Aortic smooth muscle cell (primary cell): ENCODE results near the gene TMEM269. TPM values are rescaled to one million over a fixed set of nuclear protein-coding genes. Genes with fewer than 3 reads are reported as not detected.

Experiments
- total RNA-seq: library from RNA; depleted of rRNA; stranded (reverse); fragments of >200 nt; gene quantifications from 2 replicates; pipeline ENCODE4 v1.2.3, GENCODE V29; 2014

The TMEM269 gene
- 0.12 TPM in 1 of 2 replicates, not detected in the other for total RNA-seq

GRCh38 chr1:42784946-42785693, at the start of gene TMEM269:
Gene TMEM269 (plus strand): TSS chr1:42784991. CDS start chr1:42789894, 4,903 bp downstream.

GRCh38 chr1:42739753-42740700, 44.8 kb upstream of the TMEM269 start, which contains the start of gene CLDN19:
Gene CLDN19 (minus strand): TSS chr1:42740236. CDS start chr1:42740063, 173 bp downstream.

DNA sequence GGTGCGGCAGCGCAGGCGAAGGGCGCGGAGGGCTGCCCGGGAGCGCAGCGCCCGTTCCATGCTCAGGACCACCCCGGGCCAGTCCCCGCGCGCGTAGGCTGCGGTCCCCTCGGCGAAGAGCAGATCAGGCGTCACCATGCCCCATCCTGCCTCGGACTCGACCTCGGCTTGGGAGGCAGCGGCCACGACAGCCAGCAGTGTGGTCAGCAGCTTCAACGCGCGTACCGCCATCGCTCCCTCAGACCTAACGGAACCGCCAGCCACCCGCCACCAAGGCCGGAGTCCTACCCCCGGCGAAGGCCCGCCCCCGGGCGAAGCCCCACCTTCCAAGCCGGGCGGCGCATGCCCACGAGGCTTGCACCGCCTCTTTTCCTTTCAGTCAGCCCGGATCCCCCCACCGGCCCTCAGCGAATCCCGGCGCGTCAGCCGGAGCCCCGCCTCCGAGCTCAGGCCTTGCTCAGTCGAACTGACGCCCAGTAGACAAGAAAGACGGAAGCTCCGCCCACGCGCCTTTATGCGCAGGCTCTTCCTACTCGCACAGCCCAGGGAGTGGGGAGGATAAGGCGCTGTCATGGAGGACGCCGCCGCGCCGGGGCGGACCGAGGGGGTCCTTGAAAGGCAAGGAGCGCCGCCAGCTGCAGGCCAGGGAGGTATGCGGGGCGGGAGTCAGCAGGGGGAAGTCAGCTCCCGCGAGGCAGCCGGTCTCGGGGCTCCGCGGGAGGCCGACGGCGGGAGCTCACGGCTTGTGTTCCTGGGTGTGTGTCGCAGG, 17.9 kb upstream of the TMEM269 start, which contains the start of the genes C1orf50 and P3H1:
TSS of gene C1orf50 (plus strand) at position 509 of the 769 bp plus-strand sequence. CDS start at position 572, 63 bp downstream.
TSS of gene P3H1 (minus strand) at position 288 of the 769 bp plus-strand sequence. CDS start at position 231, 57 bp downstream.

DNA sequence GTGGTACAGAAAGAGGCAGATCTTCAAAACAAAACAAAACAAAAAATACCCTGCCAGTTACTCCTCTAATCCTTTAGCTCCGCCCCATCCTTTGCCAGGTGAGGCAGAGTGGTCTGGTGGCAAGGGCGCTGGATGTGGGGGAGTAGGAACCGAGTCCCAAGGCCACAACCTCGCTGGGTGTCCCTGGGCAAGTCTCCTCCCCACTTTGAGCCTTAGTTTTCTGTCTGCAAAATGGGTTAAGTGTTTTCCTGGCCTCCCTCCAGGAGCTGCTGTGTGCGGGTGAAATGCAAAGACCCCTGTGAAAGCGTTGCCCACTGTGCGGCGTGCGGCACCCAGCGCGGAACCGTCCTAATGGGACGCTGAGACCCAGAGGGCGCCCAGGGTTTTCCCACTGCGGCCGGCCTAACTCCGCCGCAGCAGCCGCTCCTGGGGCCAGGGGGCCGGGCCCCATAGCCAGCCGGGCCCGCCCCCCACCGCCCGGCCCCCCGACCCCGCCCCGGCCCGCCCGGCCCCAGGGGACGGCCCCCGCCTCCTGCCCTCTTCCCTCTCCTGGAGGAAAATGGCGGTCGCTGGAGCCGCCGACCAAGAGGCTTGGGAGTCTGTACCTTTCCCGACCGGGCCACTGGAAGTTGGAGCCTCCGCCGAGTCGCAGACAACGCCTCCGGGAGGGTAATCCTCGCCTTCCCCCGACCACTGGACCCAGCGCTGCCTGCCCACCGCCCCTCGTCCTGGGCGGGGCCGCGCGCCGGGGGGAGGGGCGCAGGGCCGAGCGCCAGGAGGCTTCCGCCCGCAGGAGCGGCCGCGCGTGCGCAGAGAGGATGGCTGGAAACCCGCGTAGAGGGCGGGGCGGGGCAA, 32.0 kb downstream of the TMEM269 start, which contains the start of the genes ERMAP and SVBP:
TSS of gene ERMAP (plus strand) at position 538 of the 855 bp plus-strand sequence. CDS start 13,327 bp downstream, outside the sequence.
TSS of gene SVBP (minus strand) at position 813 of the 855 bp plus-strand sequence. CDS start 853 bp downstream, outside the sequence.

DNA sequence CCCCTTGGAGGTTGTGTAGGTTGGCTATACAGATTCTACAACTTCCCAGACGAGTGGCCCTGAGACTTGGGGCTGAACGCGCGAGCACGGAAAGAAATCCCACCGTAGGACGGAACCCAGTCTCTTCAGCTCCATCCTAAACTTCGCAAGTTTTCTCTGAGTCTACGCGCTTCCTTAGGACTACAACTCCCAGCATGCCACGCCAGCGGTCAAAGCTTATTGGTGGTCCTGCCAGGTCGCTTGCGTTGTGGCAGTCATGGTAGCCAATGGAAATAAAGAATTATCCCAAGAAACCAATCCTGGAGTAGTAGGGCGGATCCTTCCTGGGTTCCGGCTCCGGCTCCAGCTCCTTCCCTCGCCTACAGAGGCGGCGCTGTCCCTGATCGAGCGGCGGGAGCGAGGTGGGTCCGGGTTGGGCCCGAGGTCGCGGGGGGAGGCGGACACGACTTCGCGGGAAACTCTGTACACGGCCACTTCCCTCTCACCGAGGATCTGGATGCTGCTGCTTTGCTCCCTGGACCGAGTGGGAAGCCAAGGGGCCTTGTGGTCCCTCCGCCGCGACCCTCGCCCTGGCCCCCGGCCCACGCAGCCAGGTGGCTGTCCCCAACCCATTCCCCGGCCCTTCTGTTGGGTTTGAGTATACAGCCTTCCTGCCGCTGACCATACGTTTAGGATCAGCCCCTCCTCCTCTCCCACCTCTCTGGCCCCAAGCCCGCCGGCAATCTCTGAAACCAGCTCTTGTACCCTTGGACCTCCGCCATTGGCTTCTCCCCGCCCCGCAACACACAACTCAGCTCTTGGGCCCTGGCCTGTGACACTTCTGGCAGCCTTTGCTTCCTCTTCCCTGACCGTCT, 61.7 kb downstream of the TMEM269 start, which contains the start of gene ZNF691:
TSS of gene ZNF691 (plus strand) at position 357 of the 854 bp plus-strand sequence. CDS start 3,046 bp downstream, outside the sequence.

Other genes with a start within 250 kb of the TMEM269 start
- gene PPIH, start 126.6 kb upstream of the TMEM269 start, total RNA-seq: 25.3 and 32.5 TPM in 2 replicates
- 1,126 and 1,142 TPM in 2 replicates for gene YBX1, start 102.6 kb upstream of the TMEM269 start, total RNA-seq
- gene CLDN19, start 44.8 kb upstream of the TMEM269 start, total RNA-seq: not detected in 2 replicates
- 106 and 110 TPM in 2 replicates for gene P3H1, start 18.0 kb upstream of the TMEM269 start, total RNA-seq
- 3.3 and 3.8 TPM in 2 replicates for gene C1orf50, start 17.7 kb upstream of the TMEM269 start, total RNA-seq
- gene ERMAP, start 32.1 kb downstream of the TMEM269 start, total RNA-seq: 11.4 and 18.2 TPM in 2 replicates
- 14.0 and 17.0 TPM in 2 replicates for gene SVBP, start 32.4 kb downstream of the TMEM269 start, total RNA-seq
- 7.0 and 7.3 TPM in 2 replicates for gene ZNF691, start 61.6 kb downstream of the TMEM269 start, total RNA-seq
- 15.3 and 22.5 TPM in 2 replicates for gene SLC2A1, start 173.9 kb downstream of the TMEM269 start, total RNA-seq